RWPE2 (cell line): Measurements from ENCODE around the gene ABCB6.

Source experiments
- ATAC-seq: fragments of 200-7000 bp; cut with Tn5 transposase; 3 replicates; pipeline ENCODE4 v1.9.1; 2021; ENCODE audit warnings: low read depth
- DNase-seq: peaks from one replicate; pipeline ENCODE4 v3.0.0-alpha.2; 2020; ENCODE audit warnings: low spot score
- H3K27ac ChIP-seq: fragments of 450-650 bp; 2 replicates; pipeline ENCODE4 v1.5.1; 2017; ENCODE audit warnings: mild to moderate bottlenecking; ENCODE audit not compliant: poor library complexity, severe bottlenecking
- H3K27me3 ChIP-seq: fragments of 250-450 bp; sonication (Bioruptor Pico); 2 replicates; pipeline ENCODE4 v1.5.1; 2021; ENCODE audit warnings: mild to moderate bottlenecking, moderate library complexity; ENCODE audit not compliant: insufficient read depth, poor library complexity, severe bottlenecking
- H3K36me3 ChIP-seq: fragments of 250-450 bp; sonication (Bioruptor Pico); 2 replicates; pipeline ENCODE4 v1.5.1; 2020; ENCODE audit warnings: low read depth, mild to moderate bottlenecking, moderate library complexity
- H3K4me1 ChIP-seq: fragments of 250-450 bp; sonication (Bioruptor Pico); 2 replicates; pipeline ENCODE4 v1.5.1; 2021; ENCODE audit warnings: mild to moderate bottlenecking, moderate library complexity; ENCODE audit not compliant: insufficient read depth, poor library complexity, severe bottlenecking
- H3K4me3 ChIP-seq: fragments of 250-450 bp; sonication (Bioruptor Pico); 2 replicates; pipeline ENCODE4 v1.5.1; 2021; ENCODE audit warnings: mild to moderate bottlenecking, moderate library complexity; ENCODE audit not compliant: severe bottlenecking
- H3K9me3 ChIP-seq: fragments of 250-450 bp; sonication (Bioruptor Pico); 2 replicates; pipeline ENCODE4 v1.5.1; 2021; ENCODE audit warnings: mild to moderate bottlenecking, moderate library complexity; ENCODE audit not compliant: severe bottlenecking
- CTCF ChIP-seq: fragments of 450-650 bp; IDR thresholded peaks from one replicate; pipeline ENCODE4 v1.5.1; 2017; ENCODE audit warnings: mild to moderate bottlenecking, moderate library complexity; ENCODE audit not compliant: poor library complexity, severe bottlenecking

ABCB6 gene

GRCh38 chr2:219228041-219228910, 9.5 kb upstream of the ABCB6 start:
- H3K4me3 ChIP-seq, result peak overlapping the region; percentile 68
- peak overlapping the region; percentile 82 for H3K27ac ChIP-seq
- peaks cover 72% of the 10 kb centered on the region for H3K36me3 ChIP-seq
- TF ChIP-seq CTCF, result no peak
- H3K4me1 ChIP-seq, result peaks cover 7% of the 10 kb centered on the region
- no peaks in the 10 kb centered on the region for H3K27me3 ChIP-seq
- H3K9me3 ChIP-seq, result no peaks in the 10 kb centered on the region
- no peak for ATAC-seq
- no peak for DNase-seq

- H3K36me3 ChIP-seq, result peaks cover 55% of the 10 kb centered on the region
- no peak for TF ChIP-seq CTCF
- no peak for ATAC-seq
Measured at GRCh38 chr2:219225350-219225749, 6.6 kb upstream of the ABCB6 start.

GRCh38 chr2:219223831-219224610, 5.3 kb upstream of the ABCB6 start:
- no peaks in the 10 kb centered on the region for H3K27me3 ChIP-seq
- H3K9me3 ChIP-seq, result no peaks in the 10 kb centered on the region
- no peak overlapping the region for H3K4me3 ChIP-seq
- ATAC-seq, result no peak
- H3K4me1 ChIP-seq, result peaks cover 4% of the 10 kb centered on the region
- peaks cover 58% of the 10 kb centered on the region for H3K36me3 ChIP-seq
- TF ChIP-seq CTCF, result no peak
- no peak overlapping the region for H3K27ac ChIP-seq
- DNase-seq, result no peak

More at GRCh38 chr2:219225350-219225749, 6.6 kb upstream of the ABCB6 start:
- Histone ChIP-seq H3K27ac (no peak overlapping the region), H3K4me1 (peaks cover 4% of the 10 kb centered on the region), H3K27me3 (no peaks in the 10 kb centered on the region), H3K9me3 (no peaks in the 10 kb centered on the region), H3K4me3 (no peak overlapping the region)
- no peak for DNase-seq

- Histone ChIP-seq H3K4me3 (no peak overlapping the region), H3K4me1 (peaks cover 4% of the 10 kb centered on the region), H3K27me3 (no peaks in the 10 kb centered on the region), H3K27ac (no peak overlapping the region), H3K9me3 (no peaks in the 10 kb centered on the region), H3K36me3 (peaks cover 47% of the 10 kb centered on the region)
- no peak for DNase-seq
- no peak for TF ChIP-seq CTCF
- ATAC-seq, result no peak
Measured at GRCh38 chr2:219221957-219222518, 3.3 kb upstream of the ABCB6 start.
